SIG-M5 (cell line): ENCODE results near the gene CPPED1.

Experiments used
- DNase-seq: peaks from one replicate; lab custom pipeline; 2025; lab: John Stamatoyannopoulos, UW

CPPED1 gene

GRCh38 chr16:12646098-12646489 is 157.6 kb downstream of the CPPED1 start:
- no peak for DNase-seq

GRCh38 chr16:12643034-12643455 is 160.6 kb downstream of the CPPED1 start:
- no peak for DNase-seq

GRCh38 chr16:12639044-12639443 is 164.6 kb downstream of the CPPED1 start:
- no peak for DNase-seq

- DNase-seq: no peak
Measured at GRCh38 chr16:12637002-12637401, 166.7 kb downstream of the CPPED1 start.

GRCh38 chr16:12629271-12629670 is 174.4 kb downstream of the CPPED1 start:
- DNase-seq: no peak

GRCh38 chr16:12628536-12628935 is 175.2 kb downstream of the CPPED1 start:
- no peak for DNase-seq

- no peak for DNase-seq
Measured at GRCh38 chr16:12627394-12627793, 176.3 kb downstream of the CPPED1 start.

GRCh38 chr16:12626411-12626810 is 177.3 kb downstream of the CPPED1 start:
- no peak for DNase-seq

GRCh38 chr16:12625716-12626115 is 178.0 kb downstream of the CPPED1 start:
- DNase-seq: no peak

- no peak for DNase-seq
Measured at GRCh38 chr16:12625068-12625467, 178.6 kb downstream of the CPPED1 start.

GRCh38 chr16:12620150-12620549 is 183.5 kb downstream of the CPPED1 start:
- DNase-seq: no peak

- DNase-seq: no peak
Measured at GRCh38 chr16:12618515-12618914, 185.2 kb downstream of the CPPED1 start.

GRCh38 chr16:12617401-12617819 is 186.3 kb downstream of the CPPED1 start:
- no peak for DNase-seq

GRCh38 chr16:12614662-12615278 is 188.9 kb downstream of the CPPED1 start:
- DNase-seq: no peak

GRCh38 chr16:12613992-12614661 is 189.6 kb downstream of the CPPED1 start:
- no peak for DNase-seq

- no peak for DNase-seq
Measured at GRCh38 chr16:12613131-12613991, 190.3 kb downstream of the CPPED1 start.

GRCh38 chr16:12612598-12613101 is 191.0 kb downstream of the CPPED1 start:
- DNase-seq: no peak

GRCh38 chr16:12611916-12612597 is 191.6 kb downstream of the CPPED1 start:
- no peak for DNase-seq

- no peak for DNase-seq
Measured at GRCh38 chr16:12611006-12611477, 192.6 kb downstream of the CPPED1 start.

GRCh38 chr16:12609937-12610699 is 193.6 kb downstream of the CPPED1 start:
- DNase-seq: no peak
